HL-60 (cell line): ENCODE results near the gene MYBPC2.

Source experiments
- DNase-seq, 2 experiments: peaks; one replicate each; pipeline ENCODE4 v3.0.0-alpha.2; 2010 to 2020; ENCODE audit warnings: low read depth in 1 of 2, low spot score in 1 of 2
- H3K27ac ChIP-seq: fragments of 250-450 bp; sonication (Bioruptor Pico); replicated peaks from 2 replicates; pipeline ENCODE4 v1.5.1; 2020; ENCODE audit warnings: mild to moderate bottlenecking, moderate library complexity
- H3K27me3 ChIP-seq: fragments of 250-450 bp; sonication (Bioruptor Pico); 2 replicates; pipeline ENCODE4 v1.5.1; 2021; ENCODE audit warnings: mild to moderate bottlenecking, moderate library complexity; ENCODE audit not compliant: insufficient read depth, poor library complexity, severe bottlenecking
- H3K4me3 ChIP-seq: replicated peaks from 2 replicates; pipeline ENCODE4 v1.5.1; 2011; ENCODE audit warnings: mild to moderate bottlenecking, control low read depth, low read length; ENCODE audit not compliant: insufficient read depth
- GABPA ChIP-seq: IDR thresholded peaks from 2 replicates; pipeline ENCODE4 v1.6.1; 2012; ENCODE audit warnings: low read depth
- POLR2AphosphoS5 ChIP-seq: IDR thresholded peaks from 2 replicates; pipeline ENCODE4 v1.6.1; 2012; ENCODE audit warnings: low read depth
- SPI1 ChIP-seq: IDR thresholded peaks from 2 replicates; pipeline ENCODE4 v1.6.1; 2012; ENCODE audit warnings: low read depth, mild to moderate bottlenecking, borderline replicate concordance
- TF ChIP-seq, protein P1 (sequence below): IDR thresholded peaks from one replicate; pipeline ENCODE4 v1.5.1; 2011; ENCODE audit warnings: low read length, control low read depth, inconsistent platforms; ENCODE audit not compliant: insufficient read depth
- TF ChIP-seq, protein P2 (sequence below): IDR thresholded peaks from 2 replicates; pipeline ENCODE4 v1.6.1; 2012; ENCODE audit warnings: low read depth; ENCODE audit not compliant: insufficient replicate concordance

Gene MYBPC2

DNA sequence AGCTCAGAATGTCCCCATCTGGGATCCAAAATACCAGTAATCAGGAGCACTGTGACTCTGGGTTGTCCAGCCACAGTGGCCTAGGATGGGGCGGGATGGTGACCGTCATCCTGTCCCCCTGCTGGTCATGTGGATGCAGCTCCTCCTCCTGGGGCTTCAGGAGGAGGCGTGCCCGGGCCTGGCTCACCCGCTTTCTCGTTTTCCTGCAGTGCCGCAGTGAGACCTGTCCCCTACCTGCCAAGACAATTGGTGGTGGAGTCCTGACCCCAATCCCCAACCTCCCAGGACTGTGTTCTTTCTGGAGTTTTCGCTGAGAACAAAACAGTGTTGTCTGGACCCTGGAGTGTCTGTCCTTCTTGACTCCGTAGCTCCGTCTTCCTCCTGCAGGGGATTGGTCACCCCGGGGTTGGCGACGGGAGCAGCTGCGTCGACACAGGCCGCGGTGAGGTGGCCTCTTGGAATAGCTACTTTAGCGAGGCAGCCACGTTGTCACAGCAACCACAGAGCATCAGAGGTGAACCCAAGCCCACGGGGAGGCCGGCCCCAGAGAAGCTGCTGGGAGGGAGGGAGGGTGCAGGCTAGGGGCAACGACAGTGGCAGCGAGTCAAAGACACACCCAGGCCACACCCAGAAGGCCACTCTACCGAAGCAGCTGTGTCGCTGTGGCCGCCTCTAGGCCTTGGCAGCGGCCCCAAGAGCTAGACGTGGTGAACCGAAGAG lies 33.5 kb downstream of the MYBPC2 start:
- H3K4me3 ChIP-seq: no peak overlapping the region
- TF ChIP-seq, protein P1, sequence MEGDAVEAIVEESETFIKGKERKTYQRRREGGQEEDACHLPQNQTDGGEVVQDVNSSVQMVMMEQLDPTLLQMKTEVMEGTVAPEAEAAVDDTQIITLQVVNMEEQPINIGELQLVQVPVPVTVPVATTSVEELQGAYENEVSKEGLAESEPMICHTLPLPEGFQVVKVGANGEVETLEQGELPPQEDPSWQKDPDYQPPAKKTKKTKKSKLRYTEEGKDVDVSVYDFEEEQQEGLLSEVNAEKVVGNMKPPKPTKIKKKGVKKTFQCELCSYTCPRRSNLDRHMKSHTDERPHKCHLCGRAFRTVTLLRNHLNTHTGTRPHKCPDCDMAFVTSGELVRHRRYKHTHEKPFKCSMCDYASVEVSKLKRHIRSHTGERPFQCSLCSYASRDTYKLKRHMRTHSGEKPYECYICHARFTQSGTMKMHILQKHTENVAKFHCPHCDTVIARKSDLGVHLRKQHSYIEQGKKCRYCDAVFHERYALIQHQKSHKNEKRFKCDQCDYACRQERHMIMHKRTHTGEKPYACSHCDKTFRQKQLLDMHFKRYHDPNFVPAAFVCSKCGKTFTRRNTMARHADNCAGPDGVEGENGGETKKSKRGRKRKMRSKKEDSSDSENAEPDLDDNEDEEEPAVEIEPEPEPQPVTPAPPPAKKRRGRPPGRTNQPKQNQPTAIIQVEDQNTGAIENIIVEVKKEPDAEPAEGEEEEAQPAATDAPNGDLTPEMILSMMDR: no peak
- TF ChIP-seq SPI1: no peak
- no peak for TF ChIP-seq POLR2AphosphoS5
- no peak for TF ChIP-seq GABPA
- TF ChIP-seq, protein P2, sequence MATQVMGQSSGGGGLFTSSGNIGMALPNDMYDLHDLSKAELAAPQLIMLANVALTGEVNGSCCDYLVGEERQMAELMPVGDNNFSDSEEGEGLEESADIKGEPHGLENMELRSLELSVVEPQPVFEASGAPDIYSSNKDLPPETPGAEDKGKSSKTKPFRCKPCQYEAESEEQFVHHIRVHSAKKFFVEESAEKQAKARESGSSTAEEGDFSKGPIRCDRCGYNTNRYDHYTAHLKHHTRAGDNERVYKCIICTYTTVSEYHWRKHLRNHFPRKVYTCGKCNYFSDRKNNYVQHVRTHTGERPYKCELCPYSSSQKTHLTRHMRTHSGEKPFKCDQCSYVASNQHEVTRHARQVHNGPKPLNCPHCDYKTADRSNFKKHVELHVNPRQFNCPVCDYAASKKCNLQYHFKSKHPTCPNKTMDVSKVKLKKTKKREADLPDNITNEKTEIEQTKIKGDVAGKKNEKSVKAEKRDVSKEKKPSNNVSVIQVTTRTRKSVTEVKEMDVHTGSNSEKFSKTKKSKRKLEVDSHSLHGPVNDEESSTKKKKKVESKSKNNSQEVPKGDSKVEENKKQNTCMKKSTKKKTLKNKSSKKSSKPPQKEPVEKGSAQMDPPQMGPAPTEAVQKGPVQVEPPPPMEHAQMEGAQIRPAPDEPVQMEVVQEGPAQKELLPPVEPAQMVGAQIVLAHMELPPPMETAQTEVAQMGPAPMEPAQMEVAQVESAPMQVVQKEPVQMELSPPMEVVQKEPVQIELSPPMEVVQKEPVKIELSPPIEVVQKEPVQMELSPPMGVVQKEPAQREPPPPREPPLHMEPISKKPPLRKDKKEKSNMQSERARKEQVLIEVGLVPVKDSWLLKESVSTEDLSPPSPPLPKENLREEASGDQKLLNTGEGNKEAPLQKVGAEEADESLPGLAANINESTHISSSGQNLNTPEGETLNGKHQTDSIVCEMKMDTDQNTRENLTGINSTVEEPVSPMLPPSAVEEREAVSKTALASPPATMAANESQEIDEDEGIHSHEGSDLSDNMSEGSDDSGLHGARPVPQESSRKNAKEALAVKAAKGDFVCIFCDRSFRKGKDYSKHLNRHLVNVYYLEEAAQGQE: no peak
- no peaks in the 10 kb centered on the region for H3K27me3 ChIP-seq
- no peak overlapping the region for H3K27ac ChIP-seq
- DNase-seq: no peak

DNA sequence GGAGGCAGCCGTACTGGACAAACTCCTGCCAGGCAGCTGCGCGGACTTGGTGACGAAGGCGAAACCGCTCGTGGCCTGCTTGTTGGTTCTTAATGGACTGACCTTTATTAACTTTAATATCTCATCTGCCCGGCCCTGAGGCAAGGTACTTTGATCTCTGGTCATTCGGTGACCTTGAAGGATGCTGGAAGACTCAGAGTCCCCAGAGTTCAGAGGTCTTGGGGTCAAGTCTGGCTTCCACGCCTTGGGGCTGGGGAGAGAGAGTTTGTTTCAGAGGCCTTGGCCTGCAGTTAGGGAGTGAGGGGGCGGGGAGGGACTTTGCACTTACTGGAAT lies 34.0 kb downstream of the MYBPC2 start:
- H3K27me3 ChIP-seq: no peaks in the 10 kb centered on the region
- TF ChIP-seq, protein P1: no peak
- TF ChIP-seq GABPA: no peak
- TF ChIP-seq, protein P2: no peak
- no peak for TF ChIP-seq POLR2AphosphoS5
- TF ChIP-seq SPI1: no peak
- DNase-seq: no peak
- no peak overlapping the region for H3K27ac ChIP-seq
- H3K4me3 ChIP-seq: no peak overlapping the region

DNA sequence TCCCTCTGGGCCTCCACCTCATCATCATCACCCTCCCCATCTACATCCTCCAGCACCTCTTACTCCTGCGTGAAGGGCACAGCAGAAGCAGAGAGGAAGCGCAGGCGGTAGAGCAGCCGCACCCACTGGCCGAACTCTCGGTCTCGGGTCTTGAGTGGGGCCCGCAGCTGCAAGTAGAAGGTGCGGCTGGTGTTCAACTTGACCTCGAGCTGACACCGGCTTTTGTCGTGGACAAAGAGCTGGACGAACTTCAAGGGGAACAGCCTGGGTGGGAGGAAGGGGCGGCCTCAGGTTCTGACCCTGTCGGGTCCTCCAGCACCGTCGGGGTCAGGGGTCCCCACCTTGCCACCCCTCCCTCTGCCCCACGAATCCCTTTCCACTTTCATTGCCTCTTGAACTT lies 34.9 kb downstream of the MYBPC2 start:
- no peaks in the 10 kb centered on the region for H3K27me3 ChIP-seq
- no peak overlapping the region for H3K27ac ChIP-seq
- no peak for DNase-seq
- TF ChIP-seq, protein P1: no peak
- TF ChIP-seq POLR2AphosphoS5 (no peak), SPI1 (no peak), GABPA (no peak)
- TF ChIP-seq, protein P2: no peak
- H3K4me3 ChIP-seq: no peak overlapping the region
